Body of pancreas (tissue), 4 donors: Measurements from ENCODE around the gene ADGRD1.

Source experiments
- CTCF ChIP-seq, 7 experiments: fragments of 450-650 bp in 4 of 7; fragments of 200-600 bp in 3 of 7; sonication (generic) in 3 of 7; IDR thresholded peaks; one replicate each; pipeline ENCODE4 v1.5.1; 2016 to 2019; ENCODE audit warnings: antibody characterized with exemption in 7 of 7
- POLR2A ChIP-seq, 3 donors: fragments of 450-650 bp; IDR thresholded peaks; one replicate each; pipeline ENCODE4 v1.6.1; 2016; ENCODE audit warnings: antibody characterized with exemption in 3 of 3, mild to moderate bottlenecking in 2 of 3

- TF ChIP-seq POLR2A (IDR thresholded peaks at IDR 0.05) (no peak), CTCF (IDR thresholded peaks at IDR 0.05) (no peak)
Measured at GRCh38 chr12:131075194-131075593, 121.5 kb downstream of the ADGRD1 start.
